Activated T-helper 2 cell treated with anti-CD3 and anti-CD28 coated beads, Interferon-gamma antibody, Interleukin-2, Interleukin-4, amounts not matched to agents 10 μg/mL and 5 μg/mL and 100 μg/mL, durations not matched to agents 14 hours and 24 hours and 36 hours (primary cell): ENCODE data around the gene SULF2. TPM values are rescaled to one million over a fixed set of nuclear protein-coding genes. Genes with fewer than 3 reads are reported as not detected.

ENCODE experiments used
- DNase-seq: peaks from one replicate; pipeline ENCODE4 v3.0.0; 2021; ENCODE audit warnings: low spot score
- H3K27ac Mint-ChIP-seq: one replicate; pipeline ENCODE4 v1.8.0; 2021; ENCODE audit warnings: mixed read lengths
- H3K27me3 Mint-ChIP-seq: one replicate; pipeline ENCODE4 v1.8.0; 2021; ENCODE audit warnings: low read depth, mixed read lengths
- H3K36me3 Mint-ChIP-seq: one replicate; pipeline ENCODE4 v1.8.0; 2021; ENCODE audit warnings: low read depth, mixed read lengths
- H3K4me1 Mint-ChIP-seq: one replicate; pipeline ENCODE4 v1.8.0; 2021; ENCODE audit warnings: low read depth, mixed read lengths
- H3K4me3 Mint-ChIP-seq: one replicate; pipeline ENCODE4 v1.8.0; 2021; ENCODE audit warnings: low read depth, mild to moderate bottlenecking, moderate library complexity, mixed read lengths
- H3K9me3 Mint-ChIP-seq: one replicate; pipeline ENCODE4 v1.8.0; 2021; ENCODE audit warnings: mixed read lengths
- intact Hi-C: fragments of 100-400 bp; cut with micrococcal nuclease; formaldehyde crosslinking; loops from one replicate; pipeline ENCODE4 v1.15.1; 2023
- total RNA-seq: library from RNA; stranded (reverse); gene quantifications from 2 replicates; pipeline ENCODE4 v1.2.3, GENCODE V29; 2022

The SULF2 gene
- total RNA-seq, 1 donor from 2014 or later: 0.48 TPM

DNA sequence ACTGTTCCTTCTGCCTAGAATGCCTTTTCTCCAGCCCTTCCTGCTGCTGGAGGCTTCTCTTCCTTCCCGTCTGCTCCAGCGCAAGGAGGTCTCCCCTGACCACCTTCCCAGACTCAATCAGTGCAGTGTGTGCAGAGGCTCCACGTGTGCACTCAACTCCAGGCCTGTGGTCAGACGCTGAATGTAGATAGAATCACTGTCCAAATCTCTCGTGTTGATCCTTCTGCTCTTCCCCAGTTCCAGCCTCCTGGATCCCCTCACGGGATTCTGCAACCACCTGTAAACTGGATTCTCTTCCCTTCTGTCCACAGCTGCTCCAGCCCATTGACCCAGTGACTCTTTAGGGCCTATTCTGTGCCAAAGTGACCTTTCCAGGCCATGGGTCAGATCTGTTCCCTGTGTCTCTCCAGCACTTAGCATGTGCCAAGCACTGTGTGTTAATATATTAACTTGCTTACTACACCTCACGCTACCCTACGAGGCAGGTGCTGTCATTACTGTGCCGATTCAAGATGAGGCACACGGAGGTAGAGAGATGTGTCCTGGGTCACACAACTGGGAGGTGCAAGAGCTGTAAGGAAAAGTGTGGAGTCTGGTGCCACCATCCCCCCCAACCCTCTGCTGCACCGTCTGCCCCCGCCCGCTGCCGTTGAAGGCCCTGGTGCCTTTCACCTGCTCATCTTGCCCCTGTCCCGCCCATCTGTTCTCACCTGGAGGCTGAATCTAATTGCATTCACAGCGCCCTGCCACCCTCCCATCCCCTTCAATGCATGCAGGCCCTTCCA is 112.2 kb downstream of the SULF2 start:
- Mint-ChIP-seq H3K27ac (no peak overlapping the region), H3K27me3 (no peaks in the 10 kb centered on the region), H3K4me1 (no peaks in the 10 kb centered on the region), H3K4me3 (no peak overlapping the region), H3K36me3 (no peaks in the 10 kb centered on the region), H3K9me3 (no peaks in the 10 kb centered on the region)
- intact Hi-C loops: no loop called here
- no peak for DNase-seq

DNA sequence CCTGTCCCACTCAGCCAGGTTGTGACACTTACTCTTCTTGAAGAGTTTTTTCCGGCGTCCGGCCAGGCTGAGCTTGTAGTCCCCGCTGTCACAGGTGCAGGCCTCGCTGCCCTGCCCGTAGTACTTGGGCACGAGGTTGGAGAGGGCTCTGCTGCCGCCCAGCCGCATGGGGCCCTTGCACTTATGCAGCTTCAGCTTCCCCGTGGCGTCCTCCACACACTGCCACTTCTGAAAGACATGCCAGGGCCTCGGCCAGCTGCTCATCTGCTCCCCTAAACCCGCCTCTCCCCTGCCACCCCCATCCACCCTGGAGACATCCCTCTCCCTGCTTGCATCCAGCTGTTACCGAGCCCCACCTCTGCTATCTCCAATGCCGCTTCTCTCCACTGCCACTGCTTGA is 113.1 kb downstream of the SULF2 start:
- H3K4me1 Mint-ChIP-seq: no peaks in the 10 kb centered on the region

DNA sequence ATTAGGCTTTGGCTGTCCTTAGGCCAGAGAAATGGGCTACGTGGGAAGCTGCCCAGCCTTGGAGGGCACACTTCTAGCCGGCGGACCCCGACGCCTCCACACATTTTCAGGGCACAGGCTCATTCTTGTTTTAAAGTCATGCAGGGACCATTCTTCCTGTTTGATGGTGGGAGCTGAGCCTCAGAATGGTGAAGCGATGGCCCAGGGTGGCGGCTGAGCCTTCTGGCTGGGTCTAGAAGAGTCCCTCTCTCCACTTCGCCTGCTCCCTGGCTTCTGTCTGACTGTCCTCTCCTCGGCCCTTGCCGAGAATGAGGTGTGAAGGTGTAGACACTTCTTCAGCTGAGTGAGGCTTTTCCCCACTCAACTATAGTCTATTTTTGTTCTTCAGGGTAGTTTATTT is 114.4 kb downstream of the SULF2 start:
- Mint-ChIP-seq H3K9me3 (no peaks in the 10 kb centered on the region), H3K27ac (no peak overlapping the region), H3K36me3 (no peaks in the 10 kb centered on the region), H3K4me1 (no peaks in the 10 kb centered on the region), H3K4me3 (no peak overlapping the region), H3K27me3 (no peaks in the 10 kb centered on the region)
- intact Hi-C loops: no loop called here
- DNase-seq: no peak

More for the DNA sequence above, 113.1 kb downstream of the SULF2 start:
- DNase-seq: no peak
- Mint-ChIP-seq H3K4me3 (no peak overlapping the region), H3K36me3 (no peaks in the 10 kb centered on the region), H3K27me3 (no peaks in the 10 kb centered on the region), H3K9me3 (no peaks in the 10 kb centered on the region), H3K27ac (no peak overlapping the region)
- intact Hi-C loops: no loop called here

DNA sequence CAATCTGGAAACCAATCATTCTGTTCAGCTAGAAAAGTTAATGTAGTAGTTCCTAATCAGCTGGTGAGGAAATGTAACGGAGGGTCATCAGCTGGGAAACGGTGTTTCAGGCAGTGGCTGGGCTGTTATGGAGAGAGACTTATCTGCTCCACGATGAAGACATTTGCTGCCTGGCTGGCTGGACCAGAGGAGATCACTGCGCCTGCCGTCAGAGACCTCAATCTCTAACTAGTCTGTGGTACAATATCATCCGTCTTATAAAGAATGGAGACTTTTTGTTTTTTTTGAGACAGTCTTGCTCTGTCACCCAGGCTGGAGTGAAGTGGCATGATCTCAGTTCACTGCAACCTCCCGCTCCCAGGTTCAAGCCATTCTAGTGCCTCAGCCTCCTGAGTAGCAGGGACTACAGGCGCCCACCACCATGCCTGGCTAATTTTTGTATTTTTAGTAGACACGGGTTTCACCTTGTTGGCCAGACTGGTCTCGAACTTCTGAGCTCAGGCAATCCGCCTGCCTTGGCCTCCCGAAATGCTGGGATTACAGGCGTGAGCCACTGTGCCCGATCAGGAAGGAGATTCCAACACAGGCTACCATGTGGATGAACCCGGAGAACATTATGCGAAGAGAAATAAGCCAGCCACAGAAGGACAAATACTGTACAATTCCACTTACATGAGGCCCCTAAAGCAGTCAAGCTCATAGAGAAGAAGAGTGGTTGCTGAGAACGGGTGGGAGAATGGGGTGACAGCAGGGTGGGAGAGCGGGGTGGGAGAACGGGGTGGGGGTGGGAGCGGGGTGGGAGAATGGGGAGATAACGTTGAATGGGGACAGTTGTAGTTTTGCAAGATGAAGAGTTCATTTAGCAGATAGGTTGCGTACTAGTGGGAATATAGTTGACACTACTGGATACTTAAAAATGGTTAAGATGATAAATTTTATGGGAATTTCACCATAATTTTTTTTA is 115.1 kb downstream of the SULF2 start:
- Mint-ChIP-seq H3K27me3 (no peaks in the 10 kb centered on the region), H3K9me3 (no peaks in the 10 kb centered on the region), H3K36me3 (no peaks in the 10 kb centered on the region), H3K4me1 (no peaks in the 10 kb centered on the region), H3K4me3 (no peak overlapping the region), H3K27ac (no peak overlapping the region)
- DNase-seq: no peak
- intact Hi-C loops: no loop called here

DNA sequence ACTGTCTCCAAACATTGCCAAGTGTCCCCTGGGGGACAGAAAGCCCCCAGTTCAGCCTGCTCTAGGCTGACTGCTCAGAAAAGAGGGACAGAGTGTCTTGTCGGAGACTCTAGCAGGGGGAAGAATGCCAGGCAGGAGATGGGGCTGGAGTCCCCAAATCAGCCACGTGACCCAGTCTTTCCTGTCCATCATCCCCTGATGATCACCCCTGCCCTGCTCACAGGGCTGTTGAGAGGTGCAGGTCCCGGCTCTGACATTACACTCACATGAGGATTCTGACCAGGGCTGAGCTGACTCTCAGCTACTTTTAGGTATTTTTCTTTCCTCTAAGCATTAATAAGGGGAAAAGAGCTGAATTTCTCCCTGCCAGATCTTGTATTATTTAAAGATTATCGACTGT is 115.8 kb downstream of the SULF2 start:
- intact Hi-C loops: no loop called here
- Mint-ChIP-seq H3K27me3 (no peaks in the 10 kb centered on the region), H3K4me1 (no peaks in the 10 kb centered on the region), H3K36me3 (no peaks in the 10 kb centered on the region), H3K27ac (no peak overlapping the region), H3K4me3 (no peak overlapping the region), H3K9me3 (no peaks in the 10 kb centered on the region)
- no peak for DNase-seq

DNA sequence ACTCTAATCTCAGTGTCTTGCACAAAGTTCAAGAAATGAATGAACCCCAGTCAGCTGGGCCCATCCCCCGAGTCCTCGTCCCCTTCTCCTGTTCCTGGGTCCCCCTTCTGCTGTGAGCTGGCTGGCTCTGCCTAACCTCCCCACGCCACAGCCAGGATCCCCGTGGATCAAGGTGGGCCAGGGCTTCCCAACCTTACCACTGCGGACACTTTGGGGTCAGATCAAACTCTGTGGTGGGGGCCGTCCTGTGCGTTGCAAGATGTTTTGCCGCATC is 116.2 kb downstream of the SULF2 start:
- intact Hi-C loops: no loop called here
- H3K27ac Mint-ChIP-seq: no peak overlapping the region
- no peaks in the 10 kb centered on the region for H3K27me3 Mint-ChIP-seq

DNA sequence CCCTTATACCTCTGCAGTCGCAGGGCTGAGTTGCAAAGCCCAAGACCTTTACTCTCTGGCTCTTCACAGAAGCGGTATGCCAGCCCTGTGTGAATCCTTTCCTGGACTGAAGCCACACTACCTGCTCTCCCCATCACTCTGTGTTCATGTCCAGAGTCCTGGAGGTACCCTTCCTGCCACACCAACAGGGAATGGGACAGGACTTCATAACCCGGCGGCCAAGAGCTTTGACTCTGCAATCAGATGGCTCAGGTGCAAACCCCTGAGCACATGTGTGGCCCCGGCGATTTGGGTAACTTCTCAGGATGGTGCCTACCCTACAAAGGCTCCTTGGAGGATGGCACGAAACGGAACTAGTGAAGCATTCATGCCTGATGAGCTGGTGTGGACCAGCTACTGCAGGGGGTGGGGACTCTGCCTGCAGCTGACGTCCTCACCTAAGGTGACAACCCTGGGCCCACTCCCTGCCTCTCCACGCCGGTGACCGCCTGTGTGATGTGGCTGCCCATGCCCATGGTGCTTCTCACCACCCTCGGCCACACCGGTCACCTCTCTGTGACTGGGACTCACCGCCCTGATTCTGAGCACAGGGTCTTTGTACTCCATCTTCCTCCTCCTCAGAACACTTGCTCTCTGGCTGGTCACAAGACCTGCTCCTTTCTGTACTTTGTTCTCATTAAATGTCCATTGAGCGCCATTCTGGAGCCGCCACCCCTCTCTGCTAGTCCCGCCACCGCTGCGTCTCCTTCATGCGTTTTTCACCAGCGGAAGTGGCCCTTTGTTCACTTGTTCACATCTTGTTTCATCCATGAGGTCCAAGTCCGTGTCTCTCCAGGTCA is 116.7 kb downstream of the SULF2 start:
- H3K36me3 Mint-ChIP-seq: no peaks in the 10 kb centered on the region
- H3K27me3 Mint-ChIP-seq: no peaks in the 10 kb centered on the region
- H3K27ac Mint-ChIP-seq: no peak overlapping the region
- intact Hi-C loops: no loop called here
- H3K4me1 Mint-ChIP-seq: peaks cover 4% of the 10 kb centered on the region
- no peak overlapping the region for H3K4me3 Mint-ChIP-seq
- DNase-seq: no peak
- no peaks in the 10 kb centered on the region for H3K9me3 Mint-ChIP-seq

More for the DNA sequence above, 116.2 kb downstream of the SULF2 start:
- Mint-ChIP-seq H3K9me3 (no peaks in the 10 kb centered on the region), H3K4me1 (no peaks in the 10 kb centered on the region), H3K36me3 (no peaks in the 10 kb centered on the region), H3K4me3 (no peak overlapping the region)
- DNase-seq: no peak

DNA sequence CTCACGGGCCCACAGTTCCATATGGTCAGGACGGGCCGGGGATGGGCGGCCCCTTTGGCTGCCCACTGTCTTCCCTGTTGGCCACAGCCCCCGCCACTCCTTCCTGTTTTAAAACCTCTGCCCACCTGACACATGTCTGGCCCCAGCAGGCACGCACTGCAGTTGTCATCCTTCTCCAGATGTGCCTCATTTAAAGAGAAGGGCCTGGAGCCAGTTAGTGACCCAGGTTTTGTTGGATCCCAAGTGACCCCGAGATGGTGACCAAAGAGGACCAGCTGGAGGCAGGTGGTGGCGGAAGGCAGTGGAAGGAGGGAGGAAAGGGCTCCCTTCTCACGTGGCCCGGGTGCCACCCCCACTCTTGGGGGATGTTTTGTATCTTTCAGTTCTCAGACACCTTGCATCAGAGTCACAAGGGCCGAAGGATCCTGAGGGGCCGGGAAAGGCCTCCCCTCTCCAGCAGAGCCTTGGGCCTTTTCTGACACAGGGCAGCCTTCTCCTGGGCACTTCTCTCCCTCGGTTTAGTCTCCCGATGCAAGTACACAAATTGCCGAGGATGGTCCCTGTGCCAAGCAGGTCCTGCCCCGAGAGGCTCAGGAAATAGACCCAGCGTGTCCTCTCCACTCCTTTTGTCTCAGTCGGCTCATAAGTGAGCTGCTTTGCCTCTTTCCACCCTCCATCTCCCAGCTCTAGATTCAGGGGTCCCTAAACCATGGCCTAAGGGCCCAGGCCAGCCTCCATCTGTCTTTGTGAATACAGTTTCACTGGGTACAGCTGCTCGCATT is 117.6 kb downstream of the SULF2 start:
- no peak for DNase-seq
- Mint-ChIP-seq H3K36me3 (no peaks in the 10 kb centered on the region), H3K27me3 (no peaks in the 10 kb centered on the region), H3K9me3 (no peaks in the 10 kb centered on the region), H3K4me3 (no peak overlapping the region), H3K27ac (no peak overlapping the region), H3K4me1 (peaks cover 4% of the 10 kb centered on the region)
- intact Hi-C loops: no loop called here

DNA sequence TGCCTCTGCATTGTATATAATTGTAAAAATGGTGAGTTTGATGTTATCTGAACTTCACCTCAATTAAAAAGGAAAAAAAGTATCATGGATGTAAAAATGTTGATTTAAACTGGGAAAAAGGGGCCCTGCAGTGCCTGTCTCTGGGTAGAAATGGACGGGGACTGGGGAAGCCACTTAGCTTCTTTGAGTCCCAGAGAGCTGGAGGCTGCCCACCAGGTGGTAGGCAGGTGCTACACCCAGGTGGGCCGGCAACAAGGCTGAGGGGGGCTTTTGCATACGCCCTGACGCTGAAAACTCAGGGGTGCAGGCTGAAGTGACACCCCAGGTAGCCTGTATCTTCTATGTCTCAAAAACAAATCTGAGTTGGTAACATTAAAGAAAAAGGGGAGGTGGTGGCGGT is 118.2 kb downstream of the SULF2 start:
- intact Hi-C loops: no loop called here
- DNase-seq: no peak
- no peaks in the 10 kb centered on the region for H3K36me3 Mint-ChIP-seq
- H3K27me3 Mint-ChIP-seq: no peaks in the 10 kb centered on the region
- H3K9me3 Mint-ChIP-seq: no peaks in the 10 kb centered on the region
- no peak overlapping the region for H3K27ac Mint-ChIP-seq
- H3K4me1 Mint-ChIP-seq: peaks cover 4% of the 10 kb centered on the region
- no peak overlapping the region for H3K4me3 Mint-ChIP-seq

DNA sequence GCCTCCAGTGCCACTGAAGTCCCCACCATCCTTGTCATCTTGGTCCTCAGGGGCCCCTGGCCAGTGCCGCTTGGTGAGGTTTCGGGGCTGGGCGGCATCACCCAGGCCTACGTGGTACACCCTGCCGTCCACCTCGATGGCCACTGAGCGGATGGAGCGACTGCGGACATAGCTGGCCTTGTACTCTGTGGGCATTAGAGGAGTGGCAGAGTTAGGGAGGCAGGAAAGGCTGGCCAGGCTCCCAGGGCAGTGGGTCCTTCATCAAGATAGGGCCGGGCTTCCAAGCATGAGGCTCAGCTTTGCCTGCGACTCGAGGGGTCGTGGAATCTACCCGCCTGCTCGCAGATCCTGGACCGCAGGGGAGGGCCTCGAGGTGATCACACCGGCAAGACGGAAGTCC is 119.0 kb downstream of the SULF2 start:
- Mint-ChIP-seq H3K4me3 (no peak overlapping the region), H3K27me3 (no peaks in the 10 kb centered on the region), H3K4me1 (peaks cover 4% of the 10 kb centered on the region), H3K27ac (no peak overlapping the region), H3K9me3 (no peaks in the 10 kb centered on the region), H3K36me3 (peaks cover 1% of the 10 kb centered on the region)
- intact Hi-C loops: no loop called here
- DNase-seq: no peak

DNA sequence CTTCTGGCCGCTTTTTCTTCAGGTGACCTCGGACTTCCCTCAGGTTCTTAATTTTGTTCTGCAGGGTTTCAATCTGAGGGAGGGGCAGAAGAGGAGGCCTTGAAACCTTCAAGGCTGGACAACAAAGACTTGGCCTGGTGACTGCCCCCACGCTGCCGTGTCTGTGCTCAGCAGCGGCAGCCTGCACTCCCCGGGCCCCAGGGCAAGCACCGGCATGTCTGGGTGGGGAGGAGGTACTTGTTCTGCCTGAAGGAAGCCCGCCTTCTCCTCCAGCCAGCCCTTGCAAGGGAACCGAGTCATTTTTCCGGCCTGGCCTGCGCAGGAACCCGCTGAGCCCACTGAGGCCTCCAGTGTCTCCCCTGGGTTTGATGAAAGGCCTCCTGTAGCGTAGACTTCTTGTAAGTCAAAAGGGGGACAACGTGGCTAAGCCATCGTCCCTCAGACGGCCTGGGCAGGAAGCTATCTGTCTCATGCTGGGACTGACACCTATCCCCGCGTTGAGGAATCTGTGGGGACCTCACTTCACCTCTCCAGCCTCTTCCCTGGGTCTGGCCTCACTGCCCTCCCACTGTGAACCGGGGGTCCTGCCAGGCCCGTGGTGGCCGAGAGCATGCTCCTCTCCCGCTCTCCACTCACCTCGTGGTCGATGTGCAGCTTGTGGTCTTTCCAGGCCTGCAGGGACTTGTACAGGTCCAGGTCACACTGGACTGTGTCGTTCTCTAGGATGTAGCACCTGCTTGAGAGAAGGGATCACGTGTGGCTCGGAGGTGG is 119.9 kb downstream of the SULF2 start:
- H3K27me3 Mint-ChIP-seq: no peaks in the 10 kb centered on the region
- DNase-seq: no peak
- H3K27ac Mint-ChIP-seq: no peak overlapping the region
- peaks cover 7% of the 10 kb centered on the region for H3K4me1 Mint-ChIP-seq
- intact Hi-C loops: no loop called here
- no peak overlapping the region for H3K4me3 Mint-ChIP-seq
- no peaks in the 10 kb centered on the region for H3K9me3 Mint-ChIP-seq
- peaks cover 9% of the 10 kb centered on the region for H3K36me3 Mint-ChIP-seq
